NCI-H2171 treated with DMSO at 0.1 percent for 48 hours (cell line): ENCODE results near the gene HSFX1.

Experiments
- DNase-seq: peaks from one replicate; lab custom pipeline; 2025; lab: John Stamatoyannopoulos, UW

Gene HSFX1

GRCh38 chrX:149804102-149804501 is 30.2 kb downstream of the HSFX1 start:
- no peak for DNase-seq

DNA sequence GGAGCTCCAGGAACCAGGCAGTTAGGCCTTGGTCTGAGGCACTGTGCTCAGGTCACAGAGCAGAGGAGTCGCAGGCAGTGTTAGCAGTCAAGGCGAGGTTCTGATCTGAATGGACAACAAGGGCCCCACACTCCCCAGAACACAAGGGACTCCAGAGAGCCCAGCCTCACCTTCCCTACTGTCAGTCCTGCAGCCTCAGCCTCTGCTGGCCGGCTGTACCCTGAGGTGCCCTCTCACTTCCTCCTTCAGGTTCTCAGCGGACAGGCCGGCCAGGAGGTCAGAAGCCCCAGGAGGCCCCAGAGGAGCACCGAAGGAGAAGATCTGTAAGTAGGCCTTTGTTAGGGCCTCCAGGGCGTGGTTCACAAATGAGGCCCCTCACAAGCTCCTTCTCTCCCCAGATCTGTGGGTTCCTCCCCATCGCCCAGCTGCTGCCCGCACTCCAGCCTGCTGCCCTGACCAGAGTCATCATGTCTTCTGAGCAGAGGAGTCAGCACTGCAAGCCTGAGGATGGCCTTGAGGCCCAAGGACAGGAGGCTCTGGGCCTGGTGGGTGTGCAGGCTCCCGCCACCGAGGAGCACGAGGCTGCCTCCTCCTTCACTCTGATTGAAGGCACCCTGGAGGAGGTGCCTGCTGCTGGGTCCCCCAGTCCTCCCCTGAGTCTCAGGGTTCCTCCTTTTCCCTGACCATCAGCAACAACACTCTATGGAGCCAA is 34.0 kb downstream of the HSFX1 start:
- no peak for DNase-seq

- no peak for DNase-seq
Observed at GRCh38 chrX:149818652-149819051, 44.8 kb downstream of the HSFX1 start.

- no peak for DNase-seq
Observed at GRCh38 chrX:149819371-149819770, 45.5 kb downstream of the HSFX1 start.

DNA sequence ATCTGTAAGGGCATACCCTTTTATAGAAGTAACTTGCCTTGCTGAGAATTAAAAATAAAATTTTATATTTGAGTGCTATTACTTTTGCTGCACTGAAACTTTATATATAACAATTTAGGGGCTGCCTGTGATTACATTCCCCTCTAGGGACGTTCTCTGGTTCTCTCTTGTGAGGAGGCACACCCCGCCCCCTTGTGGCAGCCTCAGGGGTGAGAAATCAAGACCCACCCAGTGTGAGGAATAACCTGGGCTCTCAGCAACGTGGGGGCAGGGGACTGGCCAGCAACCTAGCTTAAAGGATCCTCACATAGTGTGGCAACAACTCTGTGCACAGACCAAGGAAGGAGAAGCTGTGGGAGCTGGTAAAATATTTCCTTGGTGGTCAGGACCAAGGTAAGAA is 51.6 kb downstream of the HSFX1 start:
- peak; percentile 26 for DNase-seq
